NK-92 (cell line): ENCODE results near the gene HIRA.
"Not testable (repeated sequence)": the region's sequence is repeated elsewhere in the genome, so short reads cannot be mapped to it uniquely, and the experiment has no call there.

Experiments used
- DNase-seq: peaks from one replicate; lab custom pipeline; 2025; ENCODE audit not compliant: unreplicated experiment; lab: John Stamatoyannopoulos, UW

The HIRA gene

DNA sequence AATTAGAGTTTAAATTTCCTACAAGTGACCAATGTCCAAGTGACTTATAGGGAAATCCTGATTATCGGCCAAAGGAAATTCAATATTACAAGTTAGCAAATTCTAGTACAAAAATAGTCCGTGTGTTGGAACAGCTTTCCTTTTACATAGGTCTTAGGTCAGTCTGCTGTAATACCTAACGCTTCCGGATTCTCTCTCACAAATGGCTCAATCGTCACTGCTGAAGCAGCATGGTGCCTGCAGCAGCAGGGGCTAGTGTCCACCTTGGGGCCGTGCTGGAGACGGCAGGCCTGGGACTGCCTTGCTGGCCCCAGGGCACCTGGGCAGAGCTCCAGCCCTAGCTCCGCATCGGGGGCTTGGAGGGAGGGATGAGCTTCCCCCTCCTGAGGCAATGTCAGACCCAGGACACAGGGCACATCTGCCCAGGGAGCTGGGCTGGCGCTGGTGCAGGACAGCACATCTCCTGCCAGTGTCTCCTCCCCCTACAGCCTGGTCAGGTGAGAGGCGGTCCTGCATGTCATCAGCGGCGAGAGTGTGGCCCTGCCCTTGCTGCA is 100.6 kb downstream of the HIRA start:
- no peak for DNase-seq

GRCh38 chr22:19330205-19330604 is 101.3 kb downstream of the HIRA start:
- not testable (repeated sequence) for DNase-seq

DNA sequence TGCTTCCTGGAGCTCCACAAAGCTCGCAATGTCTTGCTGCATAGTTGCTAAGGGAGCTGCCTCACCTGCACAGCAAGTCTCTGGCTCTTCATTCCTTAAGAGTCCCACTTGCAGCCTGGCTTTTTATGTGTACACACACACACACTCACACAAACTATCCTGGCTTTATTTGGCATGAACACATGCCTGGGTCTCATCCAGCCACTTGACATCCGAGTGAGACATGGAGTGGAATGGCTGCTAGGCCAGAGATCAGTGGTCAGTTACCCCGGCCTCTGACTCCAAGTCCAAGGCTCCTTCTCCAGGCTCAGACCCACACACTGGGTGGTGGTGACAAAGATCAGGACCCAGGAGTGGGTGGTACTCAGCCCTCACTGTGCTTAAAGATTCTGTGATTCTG is 102.1 kb downstream of the HIRA start:
- no peak for DNase-seq

GRCh38 chr22:19325296-19325948 is 106.1 kb downstream of the HIRA start:
- DNase-seq: no peak

- DNase-seq: not testable (repeated sequence)
Measured at GRCh38 chr22:19323420-19323819, 108.1 kb downstream of the HIRA start.

- no peak for DNase-seq
Measured at GRCh38 chr22:19321757-19322156, 109.8 kb downstream of the HIRA start.

DNA sequence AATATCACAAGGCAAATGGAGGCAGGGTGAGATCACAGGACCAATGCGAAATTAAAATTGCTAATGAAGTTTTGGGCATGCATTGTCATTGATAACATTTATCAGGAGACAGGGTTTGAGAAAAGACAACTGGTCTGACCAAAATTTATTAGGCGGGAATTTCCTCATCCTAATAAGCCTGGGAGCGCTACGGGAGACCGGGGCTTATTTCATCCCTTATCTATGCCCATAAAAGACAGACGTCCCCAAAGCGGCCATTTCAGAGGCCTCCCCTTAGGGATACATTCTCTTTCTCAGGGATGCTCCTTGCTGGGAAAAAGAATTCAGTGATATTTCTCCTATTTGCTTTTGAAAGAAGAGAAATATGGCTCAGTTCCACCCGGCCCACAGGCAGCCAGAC is 111.4 kb downstream of the HIRA start:
- not testable (repeated sequence) for DNase-seq

DNA sequence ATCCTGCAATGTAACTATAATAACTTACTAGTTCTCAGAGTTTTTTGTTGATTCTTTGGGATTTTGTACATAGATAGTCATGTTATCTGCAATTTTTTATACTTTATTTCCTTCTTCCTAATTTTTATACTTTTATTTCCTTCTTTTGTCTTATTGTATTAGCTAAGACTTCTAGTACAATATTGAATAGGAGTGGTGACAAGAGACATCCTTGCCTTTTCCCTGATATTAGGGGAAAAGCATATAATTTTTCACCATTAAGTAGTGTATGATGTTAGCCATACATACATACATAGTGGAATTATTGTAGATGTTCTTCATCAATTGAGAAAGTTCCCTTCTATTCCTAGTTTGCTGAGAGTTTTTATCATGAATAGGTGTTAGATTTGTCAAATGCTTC is 112.3 kb downstream of the HIRA start:
- DNase-seq: no peak

DNA sequence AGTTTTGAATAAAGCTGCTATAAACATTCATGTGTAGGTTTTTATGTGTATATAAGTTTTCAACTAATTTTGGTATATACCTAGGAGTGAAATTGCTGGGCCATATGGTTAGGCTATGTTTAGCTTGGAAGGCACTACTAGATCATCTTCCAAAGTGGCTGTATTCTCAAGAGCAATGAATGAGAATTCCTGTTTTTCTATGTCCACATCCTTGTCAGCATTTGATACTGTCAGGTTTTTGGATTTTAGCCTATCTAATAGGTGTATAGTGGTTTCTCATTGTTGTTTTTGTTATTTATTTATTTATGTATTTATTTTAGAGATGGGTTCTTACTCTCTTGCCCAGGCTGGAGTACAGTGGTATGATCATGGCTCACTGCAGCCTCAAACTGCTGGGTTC is 113.7 kb downstream of the HIRA start:
- no peak for DNase-seq

DNA sequence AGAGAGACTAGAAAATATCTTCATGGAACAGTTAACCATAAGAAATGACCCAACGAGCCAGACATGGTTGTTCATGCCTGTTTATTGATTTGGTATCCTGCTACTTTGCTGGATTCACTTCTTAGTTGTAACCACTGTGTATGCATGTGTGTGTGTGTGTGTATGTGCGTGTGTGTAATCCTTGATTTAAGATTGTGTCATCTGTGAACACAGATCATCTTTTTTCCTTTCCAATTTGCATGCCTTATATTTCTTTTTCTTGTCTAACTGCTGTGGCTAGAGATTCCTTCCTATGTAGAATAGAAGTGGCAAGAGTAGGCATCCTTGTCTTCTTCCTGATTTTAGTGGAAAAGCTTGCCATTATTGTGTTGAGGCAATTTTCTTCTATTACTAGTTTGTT is 123.7 kb downstream of the HIRA start:
- DNase-seq: no peak

DNA sequence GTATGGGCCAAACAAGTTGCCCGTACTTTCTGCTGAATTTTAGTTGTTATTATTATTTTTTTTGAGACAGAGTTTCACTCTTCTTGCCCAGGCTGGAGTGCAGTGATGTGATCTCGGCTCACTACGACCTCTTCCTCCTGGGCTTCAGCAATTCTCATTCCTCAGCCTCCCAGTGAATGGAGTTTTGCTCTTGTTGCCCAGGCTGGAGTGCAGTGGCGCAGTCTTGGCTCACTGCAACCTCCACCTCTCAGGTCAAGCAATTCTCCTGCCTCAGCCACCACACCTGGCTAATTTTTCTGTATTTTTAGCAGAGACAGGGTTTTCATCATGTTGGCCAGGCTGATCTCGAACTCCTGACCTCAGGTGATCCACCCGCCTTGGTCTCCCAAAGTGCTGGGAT is 125.0 kb downstream of the HIRA start:
- DNase-seq: not testable (repeated sequence)

GRCh38 chr22:19304547-19304946 is 127.0 kb downstream of the HIRA start:
- no peak for DNase-seq

DNA sequence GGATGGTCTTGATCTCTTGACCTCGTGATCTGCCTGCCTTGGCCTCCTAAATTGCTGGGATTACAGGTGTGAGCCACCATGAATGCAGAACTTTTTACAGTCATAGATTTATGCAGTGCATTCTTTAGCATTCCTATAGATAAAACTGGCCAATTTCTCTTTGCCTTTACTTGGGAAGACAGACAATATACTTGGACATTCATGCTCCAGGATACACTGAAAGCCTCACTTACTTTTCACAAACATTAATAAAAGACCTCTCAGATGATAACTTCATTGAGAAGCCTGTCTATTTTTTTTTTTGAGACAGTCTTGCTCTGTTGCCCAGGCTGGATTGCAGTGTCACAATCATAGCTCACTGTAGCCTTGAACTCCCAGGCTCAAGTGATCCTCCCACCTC is 127.7 kb downstream of the HIRA start:
- no peak for DNase-seq

DNA sequence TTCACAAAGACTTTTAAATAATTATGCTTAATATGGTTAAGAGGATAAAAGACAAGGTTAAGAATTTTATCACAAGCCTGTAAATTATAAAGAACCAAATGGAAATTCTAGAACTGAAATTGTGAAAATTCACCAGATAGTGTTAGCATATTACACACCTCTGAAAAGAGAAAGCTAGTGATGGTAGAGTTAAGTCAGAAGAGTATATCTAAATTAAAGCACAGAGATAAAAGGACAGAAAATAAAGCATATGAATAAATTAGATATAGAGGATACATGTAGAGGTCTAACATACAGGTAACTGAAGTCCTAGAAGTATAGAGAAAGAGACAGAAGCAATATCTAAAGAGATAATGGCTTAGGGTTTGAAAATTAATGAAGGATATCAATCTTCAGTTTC is 135.8 kb downstream of the HIRA start:
- no peak for DNase-seq

GRCh38 chr22:19292458-19293230 is 138.9 kb downstream of the HIRA start:
- no peak for DNase-seq

- DNase-seq: no peak
Measured at GRCh38 chr22:19291580-19292457, 139.7 kb downstream of the HIRA start, which contains the start of gene CLTCL1. Gene CLTCL1 (minus strand): TSS chr22:19291719. CDS start chr22:19291641, 78 bp downstream.

DNA sequence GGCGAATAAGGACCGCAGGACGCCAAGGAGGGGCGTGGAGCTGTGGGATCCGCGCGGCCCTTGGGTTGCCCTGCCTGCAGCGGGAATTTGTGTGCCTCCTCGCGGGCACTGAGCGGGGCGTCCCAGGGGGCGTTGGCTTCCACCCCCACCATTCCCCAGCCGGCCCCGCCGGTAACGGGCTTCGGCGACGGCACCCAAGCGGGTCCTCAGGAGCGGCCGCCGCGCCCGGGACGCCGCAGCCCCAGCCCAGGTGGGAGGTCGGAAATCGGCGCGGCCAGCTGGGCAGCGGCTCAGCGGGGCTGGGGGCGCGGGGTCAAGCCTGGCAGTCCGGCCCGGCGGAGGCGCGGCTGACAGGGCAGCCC is 140.3 kb downstream of the HIRA start:
- DNase-seq: no peak

- no peak for DNase-seq
Measured at GRCh38 chr22:19290400-19291217, 140.9 kb downstream of the HIRA start.

GRCh38 chr22:19289475-19290161 is 141.9 kb downstream of the HIRA start:
- no peak for DNase-seq

GRCh38 chr22:19287889-19288288 is 143.6 kb downstream of the HIRA start:
- DNase-seq: no peak
